GM19324 (cell line): ENCODE measurements around the gene ZMIZ1.

Experiments used
- ATAC-seq: cut with Tn5 transposase; IDR thresholded peaks from one replicate; pipeline ENCODE4 v1.9.1; 2021; ENCODE audit warnings: mild to moderate bottlenecking, moderate library complexity; ENCODE audit not compliant: unreplicated experiment, low FRiP score

Gene ZMIZ1

DNA sequence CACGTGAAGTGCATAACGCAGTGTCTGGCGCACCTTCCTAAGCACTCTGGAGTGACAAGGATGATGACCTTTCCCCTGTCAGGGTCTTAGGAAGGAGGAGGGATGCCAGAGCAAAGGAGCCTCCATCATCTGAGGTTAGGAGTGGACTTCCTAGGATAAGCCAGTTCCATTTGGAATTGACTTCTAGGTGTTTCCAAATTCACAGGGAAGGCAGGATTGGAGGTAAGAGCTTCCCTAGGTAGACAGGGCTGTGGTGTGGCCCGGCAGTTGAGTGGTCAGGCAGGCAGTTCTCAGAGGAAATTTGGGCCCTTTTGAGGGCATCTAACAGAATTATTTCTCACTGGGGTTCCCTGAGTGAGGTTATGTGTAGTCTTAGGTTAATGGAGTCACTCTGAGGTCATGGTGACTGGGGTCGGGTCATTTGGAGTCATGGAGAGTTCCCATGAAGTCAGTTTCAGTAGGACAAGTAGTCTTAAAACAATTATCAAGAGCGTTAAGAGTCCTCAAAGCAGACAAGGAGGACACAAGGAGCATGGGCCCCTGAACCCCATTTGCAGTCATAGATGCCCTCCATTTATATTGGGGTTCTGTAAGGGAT is 286.8 kb downstream of the ZMIZ1 start:
- ATAC-seq, result no peak

DNA sequence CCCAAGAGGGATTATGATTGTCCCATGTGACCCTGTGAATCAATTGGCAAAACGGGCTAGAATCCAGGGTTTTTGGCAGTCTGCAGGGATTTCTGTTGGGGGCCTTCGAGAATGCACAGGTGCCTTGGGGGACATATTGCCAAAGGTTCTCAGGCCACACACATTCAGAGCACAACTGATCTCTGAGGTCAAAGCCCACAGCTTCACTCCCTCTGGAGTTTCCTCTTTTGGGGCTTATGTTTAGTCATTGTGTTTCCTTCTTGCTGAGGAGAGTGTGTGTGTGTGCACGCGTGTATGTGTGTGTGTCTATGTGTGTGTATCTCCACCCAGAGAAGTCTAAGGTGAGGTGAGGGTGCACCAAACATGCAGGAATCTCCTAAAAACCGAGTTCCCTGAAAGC is 287.3 kb downstream of the ZMIZ1 start:
- no peak for ATAC-seq

DNA sequence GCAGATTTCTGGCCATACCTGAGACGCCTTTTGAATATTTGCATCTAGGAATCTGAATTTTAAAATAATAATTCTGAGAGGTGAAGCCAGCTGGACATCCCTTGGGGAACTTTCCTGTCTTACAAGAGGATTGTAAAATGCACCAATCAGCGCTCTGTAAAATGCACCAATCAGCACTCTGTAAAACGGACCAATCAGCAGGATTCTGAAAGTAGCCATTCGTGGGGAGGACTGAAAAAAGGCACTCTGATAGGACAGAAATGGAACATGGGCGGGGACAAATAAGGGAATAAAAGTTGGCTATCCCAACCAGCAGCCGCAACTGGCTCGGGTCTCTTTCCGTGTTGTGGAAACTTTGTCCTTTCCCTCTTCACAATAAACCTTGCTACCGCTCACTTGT is 288.4 kb downstream of the ZMIZ1 start:
- no peak for ATAC-seq

DNA sequence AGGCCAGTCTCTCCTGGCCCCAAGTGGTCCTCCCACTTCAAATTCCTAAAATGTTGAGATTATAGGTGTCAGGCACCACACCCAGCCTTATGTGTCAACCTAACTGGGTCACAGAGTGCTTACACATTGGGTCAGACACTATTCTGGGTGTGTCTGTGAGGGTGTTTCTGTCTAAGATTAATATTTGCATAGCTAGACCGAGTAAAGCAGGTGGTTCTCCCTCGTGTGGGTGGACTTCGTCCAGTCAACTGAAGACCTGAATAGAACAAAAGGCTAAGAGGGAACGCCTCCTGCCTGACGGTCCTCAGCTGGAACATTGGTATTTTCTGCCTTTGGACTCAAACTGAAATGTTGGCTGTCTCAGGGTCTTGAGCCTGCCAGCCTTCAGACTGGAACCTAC is 290.0 kb downstream of the ZMIZ1 start:
- ATAC-seq, result no peak

DNA sequence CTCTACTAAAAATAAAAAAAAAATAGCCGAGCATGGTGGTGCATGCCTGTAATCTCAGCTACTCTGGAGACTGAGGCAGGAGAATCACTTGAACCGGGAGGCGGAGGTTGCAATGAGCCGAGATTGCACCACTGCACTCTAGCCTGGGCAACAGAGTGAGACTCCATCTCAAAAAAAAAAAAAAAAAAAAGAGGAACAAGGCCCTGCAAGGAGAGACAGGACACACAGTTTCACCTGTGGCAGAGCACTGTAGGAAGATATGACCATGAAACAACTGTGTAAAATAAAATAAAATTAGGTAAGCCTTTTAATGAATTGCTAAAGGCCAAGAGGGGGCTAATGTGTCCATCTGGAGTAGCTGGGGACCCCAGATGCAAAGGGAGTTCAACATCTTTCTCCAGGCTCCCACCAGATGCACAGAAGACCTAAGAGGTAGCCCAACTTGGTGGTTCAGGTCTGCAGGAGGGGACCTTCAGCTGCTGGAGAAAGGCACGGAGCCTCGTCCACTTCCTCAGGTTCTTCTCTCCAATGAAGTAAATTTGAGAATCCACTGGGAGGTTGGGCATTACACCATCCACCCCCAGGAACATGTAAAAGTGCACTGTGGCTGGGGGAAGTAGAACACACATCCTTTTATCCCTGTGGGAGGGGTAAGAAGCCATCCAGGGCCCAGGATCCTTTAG is 291.2 kb downstream of the ZMIZ1 start:
- ATAC-seq, result no peak

DNA sequence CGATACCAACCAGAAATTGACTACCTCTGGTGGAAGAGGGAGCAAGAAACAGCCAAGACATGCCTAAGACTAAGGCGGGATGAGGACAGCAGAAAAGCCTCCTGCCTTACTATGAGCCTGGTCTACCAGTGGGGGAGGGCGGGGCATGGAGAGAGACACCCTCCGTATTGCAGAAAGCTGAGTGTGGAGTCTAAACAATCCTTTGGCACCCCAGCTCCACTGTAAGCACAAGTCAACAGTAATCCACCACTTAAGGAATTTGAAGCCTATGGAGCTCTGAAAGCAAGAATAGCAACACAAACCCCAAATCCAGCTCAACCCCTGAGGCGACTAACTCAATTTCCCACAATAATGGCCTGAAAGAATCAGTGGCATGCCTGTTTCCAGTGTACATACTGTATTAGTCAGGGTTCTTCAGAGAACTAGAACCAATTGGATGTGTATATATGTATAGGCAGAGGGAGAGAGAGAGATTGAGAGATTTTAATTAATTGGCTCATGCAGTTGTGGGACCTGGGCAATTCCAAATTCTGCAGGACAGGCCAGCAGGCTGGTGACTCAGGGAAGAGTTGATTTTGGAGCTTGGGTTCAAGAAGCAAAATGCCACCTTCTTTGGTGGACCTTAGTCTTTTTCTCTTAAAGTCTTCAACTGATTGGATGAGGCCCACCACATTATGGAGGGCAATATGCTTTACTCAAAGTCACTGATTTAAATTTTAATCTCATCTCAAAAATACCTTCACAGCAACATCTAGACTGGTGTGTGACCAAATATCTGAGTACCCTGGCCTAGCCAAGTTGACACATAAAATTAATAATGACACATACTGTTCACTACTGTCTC is 292.0 kb downstream of the ZMIZ1 start:
- no peak for ATAC-seq

DNA sequence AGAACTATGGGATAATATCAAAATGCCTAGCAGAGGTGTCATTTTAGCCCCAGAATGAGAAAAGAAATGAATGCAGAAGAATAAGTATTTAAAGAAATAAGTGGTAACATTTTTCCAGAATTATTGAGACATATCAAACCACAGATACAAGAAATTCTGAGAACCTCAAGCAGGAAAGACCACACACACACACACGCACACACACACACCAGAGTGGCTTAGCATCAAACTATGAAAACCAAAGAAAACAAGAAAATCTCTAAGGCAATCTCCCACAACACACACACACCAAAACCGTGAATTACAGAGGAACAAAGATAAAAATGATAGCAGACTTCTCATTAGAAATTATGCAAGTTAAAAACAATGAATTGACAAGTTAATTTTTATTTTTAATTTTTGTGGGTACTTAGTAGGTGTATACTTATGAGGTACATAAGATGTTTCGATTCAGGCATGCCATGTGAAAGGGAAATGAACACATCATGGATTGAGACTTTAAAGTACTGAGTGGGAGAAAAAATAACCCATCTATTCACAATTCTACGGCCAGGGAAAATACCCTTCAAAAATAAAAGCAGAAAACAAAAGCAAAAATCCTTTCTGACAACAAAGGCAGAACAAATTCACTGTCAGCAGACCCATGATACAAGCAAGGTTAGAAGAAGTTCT is 293.1 kb downstream of the ZMIZ1 start:
- no peak for ATAC-seq
